ENCODE results near the gene GLRX.
"Not testable (repeated sequence)": the region's sequence is repeated elsewhere in the genome, so short reads cannot be mapped to it uniquely, and the experiment has no call there.

GLRX gene

GRCh38 chr5:95851141-95851540 lies 28.6 kb upstream of the GLRX start:
- DNase-seq: not testable (repeated sequence)

- no peak for DNase-seq
Measured at GRCh38 chr5:95850391-95850894, 27.9 kb upstream of the GLRX start.

GRCh38 chr5:95848701-95849100 lies 26.2 kb upstream of the GLRX start:
- no peak for DNase-seq

GRCh38 chr5:95847261-95847592 lies 24.7 kb upstream of the GLRX start:
- DNase-seq: no peak

GRCh38 chr5:95846554-95847260 lies 24.2 kb upstream of the GLRX start:
- DNase-seq: peak; percentile 31

GRCh38 chr5:95845391-95845790 lies 22.9 kb upstream of the GLRX start:
- DNase-seq: no peak

GRCh38 chr5:95843733-95844223 lies 21.3 kb upstream of the GLRX start:
- no peak for DNase-seq

GRCh38 chr5:95842854-95843544 lies 20.5 kb upstream of the GLRX start:
- DNase-seq: peak; percentile 76

- no peak for DNase-seq
Measured at GRCh38 chr5:95841914-95842812, 19.6 kb upstream of the GLRX start.

GRCh38 chr5:95840956-95841705 lies 18.6 kb upstream of the GLRX start:
- no peak for DNase-seq

GRCh38 chr5:95839658-95840057 lies 17.1 kb upstream of the GLRX start:
- no peak for DNase-seq

- no peak for DNase-seq
Measured at GRCh38 chr5:95838556-95838955, 16.0 kb upstream of the GLRX start.

GRCh38 chr5:95838001-95838520 lies 15.5 kb upstream of the GLRX start:
- no peak for DNase-seq

GRCh38 chr5:95837492-95837891 lies 15.0 kb upstream of the GLRX start:
- no peak for DNase-seq

GRCh38 chr5:95836971-95837370 lies 14.4 kb upstream of the GLRX start:
- not testable (repeated sequence) for DNase-seq

- no peak for DNase-seq
Measured at GRCh38 chr5:95836544-95836943, 14.0 kb upstream of the GLRX start.

GRCh38 chr5:95835682-95836385 lies 13.3 kb upstream of the GLRX start:
- DNase-seq: no peak

GRCh38 chr5:95832664-95833063 lies 10.1 kb upstream of the GLRX start:
- no peak for DNase-seq

GRCh38 chr5:95830226-95830625 lies 7.7 kb upstream of the GLRX start:
- no peak for DNase-seq

- no peak for DNase-seq
Measured at GRCh38 chr5:95827892-95828246, 5.3 kb upstream of the GLRX start.

All from stimulated activated naive CD4-positive, alpha-beta T cell treated with Interleukin-2 at 50 U/mL for 16 hours (primary cell).